SK-N-SH (cell line): Measurements from ENCODE around the gene MAPK11. TPM values are rescaled to one million over a fixed set of nuclear protein-coding genes. Genes with fewer than 3 reads are reported as not detected.

Experiments
- CTCF ChIA-PET: fragments of 300-600, 350-600 bp; formaldehyde crosslinking; extraction: SDS; loops from one replicate; lab custom pipeline; 2021; lab: Yijun Ruan, JAX
- POLR2A ChIA-PET: fragments of 350-600 bp; sonication (Branson Sonifier 250); formaldehyde crosslinking; extraction: SDS; loops from one replicate; lab custom pipeline; 2020; ENCODE audit warnings: antibody characterized with exemption, inconsistent platforms; lab: Yijun Ruan, JAX
- DNase-seq: peaks from one replicate; pipeline ENCODE4 v3.0.0; 2012
- H2AFZ ChIP-seq: fragments of 200-600 bp; sonication (generic); 2 replicates; pipeline ENCODE4 v1.8.1; 2016; ENCODE audit warnings: antibody characterized with exemption, mild to moderate bottlenecking, low read depth
- H3F3A ChIP-seq: fragments of 200-600 bp; sonication (generic); replicated peaks from 2 replicates; pipeline ENCODE3; 2016; ENCODE audit warnings: antibody characterized with exemption, mild to moderate bottlenecking; ENCODE audit not compliant: insufficient read depth
- H3K27ac ChIP-seq, 2 experiments: fragments of 200-500 bp in 1 of 2; fragments of 200-600 bp in 1 of 2; sonication (Bioruptor generic) in 1 of 2; sonication (generic), shearing (Covaris generic) in 1 of 2; 2 replicates each; pipeline versions ENCODE4 v1.5.1 to v1.6.1; 2014 to 2016; ENCODE audit warnings: low read depth in 2 of 2, inconsistent platforms in 1 of 2, low read length in 1 of 2, mild to moderate bottlenecking in 1 of 2, mixed read lengths in 1 of 2
- H3K27me3 ChIP-seq: fragments of 200-600 bp; sonication (generic), shearing (Covaris generic); 2 replicates; pipeline ENCODE4 v1.6.1; 2016; ENCODE audit warnings: mixed run types; ENCODE audit not compliant: insufficient read depth
- H3K36me3 ChIP-seq, 2 experiments: fragments of 200-500 bp in 1 of 2; fragments of 200-600 bp in 1 of 2; sonication (Bioruptor generic) in 1 of 2; sonication (generic) in 1 of 2; replicated peaks in 1 of 2; 2 replicates each; pipeline versions ENCODE3 to v1.5.1; 2014 to 2016; ENCODE audit warnings: low read length in 1 of 2, mild to moderate bottlenecking in 1 of 2; ENCODE audit not compliant: insufficient read depth in 2 of 2, control insufficient read depth in 1 of 2
- H3K4me1 ChIP-seq, 2 experiments: fragments of 200-500 bp in 1 of 2; fragments of 200-600 bp in 1 of 2; sonication (Bioruptor generic) in 1 of 2; sonication (generic), shearing (Covaris generic) in 1 of 2; 2 replicates each; pipeline versions ENCODE4 v1.5.1 to v1.6.1; 2014 to 2016; ENCODE audit warnings: low read depth in 1 of 2, low read length in 1 of 2, mixed run types in 1 of 2; ENCODE audit not compliant: insufficient read depth in 2 of 2, control insufficient read depth in 1 of 2
- H3K4me2 ChIP-seq: fragments of 200-600 bp; sonication (generic), shearing (Covaris generic); 2 replicates; pipeline ENCODE4 v1.6.1; 2017; ENCODE audit warnings: mixed run types
- H3K4me3 ChIP-seq, 2 experiments: fragments of 200-500 bp in 1 of 2; fragments of 200-600 bp in 1 of 2; sonication (Bioruptor generic) in 1 of 2; sonication (generic), shearing (Covaris generic) in 1 of 2; 2 replicates each; pipeline versions ENCODE4 v1.5.1 to v1.8.1; 2014 to 2016; ENCODE audit warnings: low read depth in 2 of 2, inconsistent platforms in 1 of 2, low read length in 1 of 2, mild to moderate bottlenecking in 1 of 2, mixed read lengths in 1 of 2, moderate library complexity in 1 of 2
- H3K79me2 ChIP-seq: fragments of 200-600 bp; sonication (generic); 2 replicates; pipeline ENCODE4 v1.8.1; 2017; ENCODE audit warnings: mild to moderate bottlenecking; ENCODE audit not compliant: insufficient read depth
- H3K9ac ChIP-seq: fragments of 200-600 bp; sonication (generic); 2 replicates; pipeline ENCODE4 v1.6.1; 2017; ENCODE audit warnings: mixed run types
- H3K9me2 ChIP-seq: fragments of 200-600 bp; sonication (generic); 2 replicates; pipeline ENCODE4 v1.6.1; 2017; ENCODE audit warnings: mixed run types
- H3K9me3 ChIP-seq: fragments of 200-600 bp; sonication (generic); 2 replicates; pipeline ENCODE4 v1.6.1; 2017; ENCODE audit warnings: mixed run types, mild to moderate bottlenecking, moderate library complexity
- H4K20me1 ChIP-seq: fragments of 200-600 bp; sonication (generic); 2 replicates; pipeline ENCODE4 v1.6.1; 2017; ENCODE audit warnings: mild to moderate bottlenecking, mixed run types; ENCODE audit not compliant: insufficient read depth
- ELF1 ChIP-seq: IDR thresholded peaks from 2 replicates; pipeline ENCODE4 v1.4.0; 2012
- EP300 ChIP-seq, 2 experiments: IDR thresholded peaks; 2 replicates each; pipeline versions ENCODE4 v1.4.0 to v1.6.1; 2012; ENCODE audit warnings: borderline replicate concordance in 1 of 2, low read depth in 1 of 2, low read length in 1 of 2
- FOSL2 ChIP-seq: IDR thresholded peaks from 2 replicates; pipeline ENCODE4 v1.4.0; 2012; ENCODE audit warnings: low read depth, mild to moderate bottlenecking, moderate library complexity, borderline replicate concordance
- FOXJ3 ChIP-seq: sonication (generic); formaldehyde crosslinking; IDR thresholded peaks from 2 replicates; pipeline ENCODE4 v1.5.1; 2020; ENCODE audit warnings: mild to moderate bottlenecking, missing genetic modification reagents
- JUND ChIP-seq: IDR thresholded peaks from 2 replicates; pipeline ENCODE4 v1.4.0; 2012
- MXI1 ChIP-seq: IDR thresholded peaks from 2 replicates; pipeline ENCODE4 v1.6.1; 2012; ENCODE audit warnings: mild to moderate bottlenecking, low read depth, low read length, improper control_type of control experiment
- NRF1 ChIP-seq: IDR thresholded peaks from 2 replicates; pipeline ENCODE4 v1.6.1; 2012; ENCODE audit warnings: low read depth, mild to moderate bottlenecking, low read length
- RCOR1 ChIP-seq: fragments of 150-350 bp; IDR thresholded peaks from 2 replicates; pipeline ENCODE4 v1.6.1; 2017; ENCODE audit warnings: antibody characterized with exemption, low read length
- RXRA ChIP-seq: IDR thresholded peaks from 2 replicates; pipeline ENCODE4 v1.4.0; 2012; ENCODE audit warnings: low read depth, mild to moderate bottlenecking, borderline replicate concordance
- SMC3 ChIP-seq: IDR thresholded peaks from 2 replicates; pipeline ENCODE4 v1.6.1; 2012; ENCODE audit warnings: low read depth, low read length, improper control_type of control experiment
- TAF1 ChIP-seq: IDR thresholded peaks from 2 replicates; pipeline ENCODE4 v1.6.1; 2012; ENCODE audit warnings: low read depth, mild to moderate bottlenecking, low read length, moderate library complexity, borderline replicate concordance
- TCF12 ChIP-seq: IDR thresholded peaks from 2 replicates; pipeline ENCODE4 v1.4.0; 2012
- YY1 ChIP-seq: IDR thresholded peaks from 2 replicates; pipeline ENCODE4 v1.4.0; 2012; ENCODE audit warnings: low read depth, mild to moderate bottlenecking
- WGBS: methylation state at CpG from one replicate; pipeline ENCODE4 v1.1.6; 2017; ENCODE audit warnings: low lambda C conversion rate; 5-methylcytosine and 5-hydroxymethylcytosine counted together
- polyA plus RNA-seq, 3 experiments: library from polyadenylated mRNA; depleted of rRNA; stranded (reverse); fragments of >200 nt; gene quantifications; 2 replicates each; pipeline ENCODE4 v1.2.3, GENCODE V29; 2012
- TF ChIP-seq, protein P1 (sequence below): fragments of 200-600 bp; sonication (generic); IDR thresholded peaks from 2 replicates; pipeline ENCODE4 v1.6.1; 2017; ENCODE audit warnings: antibody characterized with exemption, mild to moderate bottlenecking, moderate library complexity
- TF ChIP-seq, protein P2 (sequence below): IDR thresholded peaks from 2 replicates; pipeline ENCODE4 v1.4.0; 2012; ENCODE audit warnings: low read depth, borderline replicate concordance
- TF ChIP-seq, protein P3 (sequence below): IDR thresholded peaks from 2 replicates; pipeline ENCODE4; 2012
- TF ChIP-seq, protein P4 (sequence below): fragments of 150-350 bp; IDR thresholded peaks from 2 replicates; pipeline ENCODE4 v1.6.1; 2017; ENCODE audit warnings: antibody characterized with exemption, low read length, low read depth, borderline replicate concordance
- TF ChIP-seq, protein P5 (sequence below): IDR thresholded peaks from 2 replicates; pipeline ENCODE4 v1.4.0; 2012; ENCODE audit warnings: low read depth, borderline replicate concordance

The MAPK11 gene
- polyA plus RNA-seq, 1 of the 3 experiments (the other 2 are of a cell fraction), result 36.0 TPM

DNA sequence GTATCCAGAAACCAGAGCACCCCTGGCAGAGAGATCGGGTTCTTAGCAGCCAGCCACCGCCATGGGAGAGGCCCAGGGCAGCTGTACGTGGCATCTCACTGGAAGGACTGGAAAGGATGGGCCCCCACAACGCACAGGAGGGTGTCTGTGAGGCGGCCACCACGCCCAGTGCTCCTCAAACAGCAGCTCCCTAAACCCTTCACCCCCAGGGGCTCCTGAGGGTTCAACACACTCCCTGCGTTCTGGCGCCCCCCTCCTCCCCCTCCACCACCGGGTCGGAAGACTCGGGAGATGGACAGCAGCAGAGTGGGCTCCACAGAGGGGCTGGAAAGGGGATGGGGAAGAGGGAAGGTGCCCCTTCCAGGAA is 9.8 kb downstream of the MAPK11 start:
- Histone ChIP-seq H3F3A (no peaks in the 10 kb centered on the region), H3K4me2 (peak overlapping the region; percentile 91), H4K20me1 (no peaks in the 10 kb centered on the region), H3K36me3 (peaks cover 0 to 19% of the 10 kb centered on the region in 2 experiments), H3K27me3 (no peaks in the 10 kb centered on the region), H3K9me3 (no peaks in the 10 kb centered on the region), H3K9ac (peak overlapping the region; percentile 73), H3K4me3 (peak overlapping the region; percentile 67 to 72), H3K4me1 (peaks cover 14 to 25% of the 10 kb centered on the region in 2 experiments; a peak in 2 of 4 replicates), H2AFZ (no peak overlapping the region), H3K79me2 (peaks cover 27% of the 10 kb centered on the region), H3K27ac (peak overlapping the region; percentile 26 to 81), H3K9me2 (no peaks in the 10 kb centered on the region)
- CTCF ChIA-PET, result interaction anchor here (2.9 to 4.9 kb wide), 6 partner anchors 9 to 81 kb away, joined by 11 to 34 read pairs (median 26); partner anchors contain the start of genes DENND6B and HDAC10
- POLR2A ChIA-PET, result interaction anchor here (1.0 to 1.8 kb wide), 3 partner anchors 10 to 82 kb away, joined by 3 to 4 read pairs (median 3); no protein-coding TSS in a partner anchor
- DNase-seq, result no peak
- 19% methylated on average over 10 of the region's 11 CpGs for WGBS
- TF ChIP-seq, protein P1, sequence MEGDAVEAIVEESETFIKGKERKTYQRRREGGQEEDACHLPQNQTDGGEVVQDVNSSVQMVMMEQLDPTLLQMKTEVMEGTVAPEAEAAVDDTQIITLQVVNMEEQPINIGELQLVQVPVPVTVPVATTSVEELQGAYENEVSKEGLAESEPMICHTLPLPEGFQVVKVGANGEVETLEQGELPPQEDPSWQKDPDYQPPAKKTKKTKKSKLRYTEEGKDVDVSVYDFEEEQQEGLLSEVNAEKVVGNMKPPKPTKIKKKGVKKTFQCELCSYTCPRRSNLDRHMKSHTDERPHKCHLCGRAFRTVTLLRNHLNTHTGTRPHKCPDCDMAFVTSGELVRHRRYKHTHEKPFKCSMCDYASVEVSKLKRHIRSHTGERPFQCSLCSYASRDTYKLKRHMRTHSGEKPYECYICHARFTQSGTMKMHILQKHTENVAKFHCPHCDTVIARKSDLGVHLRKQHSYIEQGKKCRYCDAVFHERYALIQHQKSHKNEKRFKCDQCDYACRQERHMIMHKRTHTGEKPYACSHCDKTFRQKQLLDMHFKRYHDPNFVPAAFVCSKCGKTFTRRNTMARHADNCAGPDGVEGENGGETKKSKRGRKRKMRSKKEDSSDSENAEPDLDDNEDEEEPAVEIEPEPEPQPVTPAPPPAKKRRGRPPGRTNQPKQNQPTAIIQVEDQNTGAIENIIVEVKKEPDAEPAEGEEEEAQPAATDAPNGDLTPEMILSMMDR, result no peak
- TF ChIP-seq FOXJ3 (CRISPR knock-in tag) (no peak), TCF12 (no peak), ELF1 (no peak), MXI1 (no peak), RCOR1 (no peak), FOSL2 (no peak), SMC3 (no peak), EP300 (IDR thresholded peaks at IDR 0.05; ENCODE audit: borderline replicate concordance in 1 of 2, low read depth in 1 of 2, low read length in 1 of 2) (no peak), JUND (no peak)
- TF ChIP-seq, protein P2, sequence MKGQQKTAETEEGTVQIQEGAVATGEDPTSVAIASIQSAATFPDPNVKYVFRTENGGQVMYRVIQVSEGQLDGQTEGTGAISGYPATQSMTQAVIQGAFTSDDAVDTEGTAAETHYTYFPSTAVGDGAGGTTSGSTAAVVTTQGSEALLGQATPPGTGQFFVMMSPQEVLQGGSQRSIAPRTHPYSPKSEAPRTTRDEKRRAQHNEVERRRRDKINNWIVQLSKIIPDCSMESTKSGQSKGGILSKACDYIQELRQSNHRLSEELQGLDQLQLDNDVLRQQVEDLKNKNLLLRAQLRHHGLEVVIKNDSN, result no peak
- TF ChIP-seq, protein P3, sequence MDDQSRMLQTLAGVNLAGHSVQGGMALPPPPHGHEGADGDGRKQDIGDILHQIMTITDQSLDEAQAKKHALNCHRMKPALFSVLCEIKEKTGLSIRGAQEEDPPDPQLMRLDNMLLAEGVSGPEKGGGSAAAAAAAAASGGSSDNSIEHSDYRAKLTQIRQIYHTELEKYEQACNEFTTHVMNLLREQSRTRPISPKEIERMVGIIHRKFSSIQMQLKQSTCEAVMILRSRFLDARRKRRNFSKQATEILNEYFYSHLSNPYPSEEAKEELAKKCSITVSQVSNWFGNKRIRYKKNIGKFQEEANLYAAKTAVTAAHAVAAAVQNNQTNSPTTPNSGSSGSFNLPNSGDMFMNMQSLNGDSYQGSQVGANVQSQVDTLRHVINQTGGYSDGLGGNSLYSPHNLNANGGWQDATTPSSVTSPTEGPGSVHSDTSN, result no peak

DNA sequence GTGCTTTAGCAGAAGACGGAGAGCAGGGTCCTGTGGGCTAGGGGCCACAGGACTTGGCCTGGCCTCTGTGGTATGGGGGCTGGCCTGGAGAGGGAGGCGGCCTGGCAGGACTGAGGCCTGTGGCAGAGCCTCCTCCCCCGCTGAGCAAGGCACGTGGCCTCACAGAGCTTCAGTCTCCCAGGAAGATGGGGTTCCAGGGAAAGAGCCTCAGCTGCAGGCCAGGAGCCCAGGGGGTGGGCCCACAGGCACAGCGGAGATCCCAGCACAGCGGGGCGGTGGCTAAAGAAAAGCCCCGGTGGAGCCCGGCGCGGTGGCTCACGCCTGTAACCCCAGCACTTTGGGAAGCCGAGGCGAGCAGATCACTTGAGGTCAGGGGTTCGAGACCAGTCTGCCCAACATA is 10.9 kb downstream of the MAPK11 start:
- Histone ChIP-seq H3K36me3 (peaks cover 0 to 23% of the 10 kb centered on the region in 2 experiments), H3K27ac (no peak overlapping the region), H3K9me3 (no peaks in the 10 kb centered on the region), H2AFZ (no peak overlapping the region), H3K4me2 (peak overlapping the region; percentile 15; the same call in 1 of the 2 replicates), H3K27me3 (no peaks in the 10 kb centered on the region), H3K9me2 (no peaks in the 10 kb centered on the region), H3K9ac (no peak overlapping the region), H4K20me1 (no peaks in the 10 kb centered on the region), H3K4me1 (peaks cover 14 to 25% of the 10 kb centered on the region in 2 experiments; a peak in 2 of 4 replicates), H3K4me3 (no peak overlapping the region), H3F3A (no peaks in the 10 kb centered on the region), H3K79me2 (peaks cover 27% of the 10 kb centered on the region)
- WGBS, result 91% methylated on average over 13 of the region's 15 CpGs
- CTCF ChIA-PET, result interaction anchor here (1.3 to 4.7 kb wide), 5 partner anchors 8 to 266 kb away, joined by 3 to 32 read pairs (median 11); partner anchors contain the start of genes DENND6B, HDAC10 and SCO2
- POLR2A ChIA-PET, result interaction anchor here (0.7 kb wide), 1 partner anchor 35 kb away, joined by 3 read pairs; no protein-coding TSS in a partner anchor
- DNase-seq, result no peak
- TF ChIP-seq JUND (no peak), FOXJ3 (CRISPR knock-in tag) (no peak), RXRA (no peak), FOSL2 (no peak), TAF1 (no peak), SMC3 (no peak), NRF1 (no peak), MXI1 (no peak), YY1 (no peak)
- TF ChIP-seq, protein P4, sequence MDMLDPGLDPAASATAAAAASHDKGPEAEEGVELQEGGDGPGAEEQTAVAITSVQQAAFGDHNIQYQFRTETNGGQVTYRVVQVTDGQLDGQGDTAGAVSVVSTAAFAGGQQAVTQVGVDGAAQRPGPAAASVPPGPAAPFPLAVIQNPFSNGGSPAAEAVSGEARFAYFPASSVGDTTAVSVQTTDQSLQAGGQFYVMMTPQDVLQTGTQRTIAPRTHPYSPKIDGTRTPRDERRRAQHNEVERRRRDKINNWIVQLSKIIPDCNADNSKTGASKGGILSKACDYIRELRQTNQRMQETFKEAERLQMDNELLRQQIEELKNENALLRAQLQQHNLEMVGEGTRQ, result no peak
- TF ChIP-seq, protein P5, sequence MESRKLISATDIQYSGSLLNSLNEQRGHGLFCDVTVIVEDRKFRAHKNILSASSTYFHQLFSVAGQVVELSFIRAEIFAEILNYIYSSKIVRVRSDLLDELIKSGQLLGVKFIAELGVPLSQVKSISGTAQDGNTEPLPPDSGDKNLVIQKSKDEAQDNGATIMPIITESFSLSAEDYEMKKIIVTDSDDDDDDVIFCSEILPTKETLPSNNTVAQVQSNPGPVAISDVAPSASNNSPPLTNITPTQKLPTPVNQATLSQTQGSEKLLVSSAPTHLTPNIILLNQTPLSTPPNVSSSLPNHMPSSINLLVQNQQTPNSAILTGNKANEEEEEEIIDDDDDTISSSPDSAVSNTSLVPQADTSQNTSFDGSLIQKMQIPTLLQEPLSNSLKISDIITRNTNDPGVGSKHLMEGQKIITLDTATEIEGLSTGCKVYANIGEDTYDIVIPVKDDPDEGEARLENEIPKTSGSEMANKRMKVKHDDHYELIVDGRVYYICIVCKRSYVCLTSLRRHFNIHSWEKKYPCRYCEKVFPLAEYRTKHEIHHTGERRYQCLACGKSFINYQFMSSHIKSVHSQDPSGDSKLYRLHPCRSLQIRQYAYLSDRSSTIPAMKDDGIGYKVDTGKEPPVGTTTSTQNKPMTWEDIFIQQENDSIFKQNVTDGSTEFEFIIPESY, result no peak
- TF ChIP-seq, protein P1, result no peak
